ENCODE results near the gene RNU4-1. TPM values are rescaled to one million over a fixed set of nuclear protein-coding genes. Genes with fewer than 3 reads are reported as not detected.

The RNU4-1 gene
- total and polyA plus RNA-seq, 2 experiments from 2014 or later, result 6.0 TPM; not detected in 1

DNA sequence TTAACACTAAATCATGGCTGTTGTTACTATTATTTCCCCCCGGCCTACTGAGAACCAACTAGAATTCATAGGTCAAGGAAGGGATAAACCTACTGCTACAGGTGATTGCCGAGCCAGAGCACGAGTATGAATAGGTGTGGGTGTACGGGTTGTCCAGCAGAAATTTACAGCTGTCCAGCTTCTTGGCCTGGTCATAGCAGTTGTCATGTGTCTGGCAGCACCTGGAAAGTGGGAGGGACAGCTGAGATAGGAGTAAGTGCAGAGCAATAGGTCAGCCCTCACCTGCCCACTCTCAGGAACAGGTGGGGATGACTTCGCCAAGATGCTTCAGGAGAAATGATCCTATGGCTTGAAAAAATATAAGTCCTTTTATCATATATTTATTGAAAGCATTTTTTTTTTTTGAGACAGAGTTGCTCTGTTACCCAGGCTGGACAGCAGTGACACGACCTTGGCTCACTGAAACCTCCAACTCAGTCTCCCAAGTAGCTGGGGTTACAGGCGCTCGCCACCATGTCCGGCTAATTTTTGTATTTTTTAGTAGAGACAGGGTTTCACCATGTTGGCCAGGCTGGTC, 31.9 kb upstream of the RNU4-1 start:
- ATAC-seq, result no peak
- no peak overlapping the region for H3K4me3 Mint-ChIP-seq

More for the DNA sequence above, 31.9 kb upstream of the RNU4-1 start:
- Histone ChIP-seq H3K4me3 (no peak overlapping the region), H4K20me1 (replicated peaks; ENCODE audit: insufficient read depth) (no peaks in the 10 kb centered on the region), H3K27ac (ENCODE audit: low read depth) (no peak overlapping the region), H2AFZ (no peak overlapping the region), H3F3A (replicated peaks; ENCODE audit: low read depth) (no peaks in the 10 kb centered on the region), H3K4me2 (no peak overlapping the region), H3K36me3 (ENCODE audit: insufficient read depth) (no peaks in the 10 kb centered on the region), H3K79me2 (replicated peaks; ENCODE audit: insufficient read depth) (no peaks in the 10 kb centered on the region), H3K4me1 (ENCODE audit: insufficient read depth) (no peaks in the 10 kb centered on the region), H3K27me3 (ENCODE audit: insufficient read depth) (no peaks in the 10 kb centered on the region), H3K9me2 (ENCODE audit: insufficient read depth) (no peaks in the 10 kb centered on the region)
- Mint-ChIP-seq H3K36me3 (ENCODE audit: low read depth) (no peaks in the 10 kb centered on the region), H3K27me3 (ENCODE audit: insufficient read depth, low read depth, poor library complexity) (peaks cover 10% of the 10 kb centered on the region), H3K27ac (no peak overlapping the region), H3K9me3 (no peaks in the 10 kb centered on the region), H3K4me1 (peaks cover 4% of the 10 kb centered on the region; the same call in 2 of the 3 replicates)
- no peak for TF ChIP-seq EZH2 (IDR thresholded peaks at IDR 0.05; ENCODE audit: low read depth, unreplicated experiment)
- TF ChIP-seq POLR2AphosphoS5 (IDR thresholded peaks at IDR 0.05; ENCODE audit: low read depth), result no peak
- TF ChIP-seq CREB1 (CRISPR knock-in tag; IDR thresholded peaks at IDR 0.05; ENCODE audit: low read depth), result no peak
- TF ChIP-seq, protein P1, sequence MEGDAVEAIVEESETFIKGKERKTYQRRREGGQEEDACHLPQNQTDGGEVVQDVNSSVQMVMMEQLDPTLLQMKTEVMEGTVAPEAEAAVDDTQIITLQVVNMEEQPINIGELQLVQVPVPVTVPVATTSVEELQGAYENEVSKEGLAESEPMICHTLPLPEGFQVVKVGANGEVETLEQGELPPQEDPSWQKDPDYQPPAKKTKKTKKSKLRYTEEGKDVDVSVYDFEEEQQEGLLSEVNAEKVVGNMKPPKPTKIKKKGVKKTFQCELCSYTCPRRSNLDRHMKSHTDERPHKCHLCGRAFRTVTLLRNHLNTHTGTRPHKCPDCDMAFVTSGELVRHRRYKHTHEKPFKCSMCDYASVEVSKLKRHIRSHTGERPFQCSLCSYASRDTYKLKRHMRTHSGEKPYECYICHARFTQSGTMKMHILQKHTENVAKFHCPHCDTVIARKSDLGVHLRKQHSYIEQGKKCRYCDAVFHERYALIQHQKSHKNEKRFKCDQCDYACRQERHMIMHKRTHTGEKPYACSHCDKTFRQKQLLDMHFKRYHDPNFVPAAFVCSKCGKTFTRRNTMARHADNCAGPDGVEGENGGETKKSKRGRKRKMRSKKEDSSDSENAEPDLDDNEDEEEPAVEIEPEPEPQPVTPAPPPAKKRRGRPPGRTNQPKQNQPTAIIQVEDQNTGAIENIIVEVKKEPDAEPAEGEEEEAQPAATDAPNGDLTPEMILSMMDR (conservative IDR thresholded peaks at IDR 0.05; ENCODE audit: low read depth in 2 of 2), result no peak
- TF ChIP-seq, protein P2, sequence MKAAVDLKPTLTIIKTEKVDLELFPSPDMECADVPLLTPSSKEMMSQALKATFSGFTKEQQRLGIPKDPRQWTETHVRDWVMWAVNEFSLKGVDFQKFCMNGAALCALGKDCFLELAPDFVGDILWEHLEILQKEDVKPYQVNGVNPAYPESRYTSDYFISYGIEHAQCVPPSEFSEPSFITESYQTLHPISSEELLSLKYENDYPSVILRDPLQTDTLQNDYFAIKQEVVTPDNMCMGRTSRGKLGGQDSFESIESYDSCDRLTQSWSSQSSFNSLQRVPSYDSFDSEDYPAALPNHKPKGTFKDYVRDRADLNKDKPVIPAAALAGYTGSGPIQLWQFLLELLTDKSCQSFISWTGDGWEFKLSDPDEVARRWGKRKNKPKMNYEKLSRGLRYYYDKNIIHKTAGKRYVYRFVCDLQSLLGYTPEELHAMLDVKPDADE (IDR thresholded peaks at IDR 0.05), result no peak
- TF ChIP-seq JUNB (IDR thresholded peaks at IDR 0.05; ENCODE audit: unreplicated experiment), result no peak
- TF ChIP-seq ZNF114 (CRISPR knock-in tag; IDR thresholded peaks at IDR 0.05), result no peak
- TF ChIP-seq, protein P3, sequence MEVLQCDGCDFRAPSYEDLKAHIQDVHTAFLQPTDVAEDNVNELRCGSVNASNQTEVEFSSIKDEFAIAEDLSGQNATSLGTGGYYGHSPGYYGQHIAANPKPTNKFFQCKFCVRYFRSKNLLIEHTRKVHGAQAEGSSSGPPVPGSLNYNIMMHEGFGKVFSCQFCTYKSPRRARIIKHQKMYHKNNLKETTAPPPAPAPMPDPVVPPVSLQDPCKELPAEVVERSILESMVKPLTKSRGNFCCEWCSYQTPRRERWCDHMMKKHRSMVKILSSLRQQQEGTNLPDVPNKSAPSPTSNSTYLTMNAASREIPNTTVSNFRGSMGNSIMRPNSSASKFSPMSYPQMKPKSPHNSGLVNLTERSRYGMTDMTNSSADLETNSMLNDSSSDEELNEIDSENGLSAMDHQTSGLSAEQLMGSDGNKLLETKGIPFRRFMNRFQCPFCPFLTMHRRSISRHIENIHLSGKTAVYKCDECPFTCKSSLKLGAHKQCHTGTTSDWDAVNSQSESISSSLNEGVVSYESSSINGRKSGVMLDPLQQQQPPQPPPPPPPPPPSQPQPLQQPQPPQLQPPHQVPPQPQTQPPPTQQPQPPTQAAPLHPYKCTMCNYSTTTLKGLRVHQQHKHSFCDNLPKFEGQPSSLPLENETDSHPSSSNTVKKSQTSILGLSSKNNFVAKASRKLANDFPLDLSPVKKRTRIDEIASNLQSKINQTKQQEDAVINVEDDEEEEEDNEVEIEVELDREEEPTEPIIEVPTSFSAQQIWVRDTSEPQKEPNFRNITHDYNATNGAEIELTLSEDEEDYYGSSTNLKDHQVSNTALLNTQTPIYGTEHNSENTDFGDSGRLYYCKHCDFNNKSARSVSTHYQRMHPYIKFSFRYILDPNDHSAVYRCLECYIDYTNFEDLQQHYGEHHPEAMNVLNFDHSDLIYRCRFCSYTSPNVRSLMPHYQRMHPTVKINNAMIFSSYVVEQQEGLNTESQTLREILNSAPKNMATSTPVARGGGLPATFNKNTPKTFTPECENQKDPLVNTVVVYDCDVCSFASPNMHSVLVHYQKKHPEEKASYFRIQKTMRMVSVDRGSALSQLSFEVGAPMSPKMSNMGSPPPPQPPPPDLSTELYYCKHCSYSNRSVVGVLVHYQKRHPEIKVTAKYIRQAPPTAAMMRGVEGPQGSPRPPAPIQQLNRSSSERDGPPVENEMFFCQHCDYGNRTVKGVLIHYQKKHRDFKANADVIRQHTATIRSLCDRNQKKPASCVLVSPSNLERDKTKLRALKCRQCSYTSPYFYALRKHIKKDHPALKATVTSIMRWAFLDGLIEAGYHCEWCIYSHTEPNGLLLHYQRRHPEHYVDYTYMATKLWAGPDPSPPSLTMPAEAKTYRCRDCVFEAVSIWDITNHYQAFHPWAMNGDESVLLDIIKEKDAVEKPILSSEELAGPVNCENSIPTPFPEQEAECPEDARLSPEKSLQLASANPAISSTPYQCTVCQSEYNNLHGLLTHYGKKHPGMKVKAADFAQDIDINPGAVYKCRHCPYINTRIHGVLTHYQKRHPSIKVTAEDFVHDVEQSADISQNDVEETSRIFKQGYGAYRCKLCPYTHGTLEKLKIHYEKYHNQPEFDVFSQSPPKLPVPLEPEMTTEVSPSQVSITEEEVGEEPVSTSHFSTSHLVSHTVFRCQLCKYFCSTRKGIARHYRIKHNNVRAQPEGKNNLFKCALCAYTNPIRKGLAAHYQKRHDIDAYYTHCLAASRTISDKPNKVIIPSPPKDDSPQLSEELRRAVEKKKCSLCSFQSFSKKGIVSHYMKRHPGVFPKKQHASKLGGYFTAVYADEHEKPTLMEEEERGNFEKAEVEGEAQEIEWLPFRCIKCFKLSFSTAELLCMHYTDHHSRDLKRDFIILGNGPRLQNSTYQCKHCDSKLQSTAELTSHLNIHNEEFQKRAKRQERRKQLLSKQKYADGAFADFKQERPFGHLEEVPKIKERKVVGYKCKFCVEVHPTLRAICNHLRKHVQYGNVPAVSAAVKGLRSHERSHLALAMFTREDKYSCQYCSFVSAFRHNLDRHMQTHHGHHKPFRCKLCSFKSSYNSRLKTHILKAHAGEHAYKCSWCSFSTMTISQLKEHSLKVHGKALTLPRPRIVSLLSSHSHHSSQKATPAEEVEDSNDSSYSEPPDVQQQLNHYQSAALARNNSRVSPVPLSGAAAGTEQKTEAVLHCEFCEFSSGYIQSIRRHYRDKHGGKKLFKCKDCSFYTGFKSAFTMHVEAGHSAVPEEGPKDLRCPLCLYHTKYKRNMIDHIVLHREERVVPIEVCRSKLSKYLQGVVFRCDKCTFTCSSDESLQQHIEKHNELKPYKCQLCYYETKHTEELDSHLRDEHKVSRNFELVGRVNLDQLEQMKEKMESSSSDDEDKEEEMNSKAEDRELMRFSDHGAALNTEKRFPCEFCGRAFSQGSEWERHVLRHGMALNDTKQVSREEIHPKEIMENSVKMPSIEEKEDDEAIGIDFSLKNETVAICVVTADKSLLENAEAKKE (CRISPR knock-in tag; IDR thresholded peaks at IDR 0.05), result no peak
- no peak for TF ChIP-seq ZNF331 (CRISPR knock-in tag; IDR thresholded peaks at IDR 0.05; ENCODE audit: low read depth)
- no peak for TF ChIP-seq NANOG (IDR thresholded peaks at IDR 0.05; ENCODE audit: borderline replicate concordance)
- TF ChIP-seq STAT1 (IDR thresholded peaks at IDR 0.05; ENCODE audit: unreplicated experiment), result no peak
- TF ChIP-seq EZH2phosphoT487 (IDR thresholded peaks at IDR 0.05; ENCODE audit: unreplicated experiment), result no peak
- TF ChIP-seq, protein P4, sequence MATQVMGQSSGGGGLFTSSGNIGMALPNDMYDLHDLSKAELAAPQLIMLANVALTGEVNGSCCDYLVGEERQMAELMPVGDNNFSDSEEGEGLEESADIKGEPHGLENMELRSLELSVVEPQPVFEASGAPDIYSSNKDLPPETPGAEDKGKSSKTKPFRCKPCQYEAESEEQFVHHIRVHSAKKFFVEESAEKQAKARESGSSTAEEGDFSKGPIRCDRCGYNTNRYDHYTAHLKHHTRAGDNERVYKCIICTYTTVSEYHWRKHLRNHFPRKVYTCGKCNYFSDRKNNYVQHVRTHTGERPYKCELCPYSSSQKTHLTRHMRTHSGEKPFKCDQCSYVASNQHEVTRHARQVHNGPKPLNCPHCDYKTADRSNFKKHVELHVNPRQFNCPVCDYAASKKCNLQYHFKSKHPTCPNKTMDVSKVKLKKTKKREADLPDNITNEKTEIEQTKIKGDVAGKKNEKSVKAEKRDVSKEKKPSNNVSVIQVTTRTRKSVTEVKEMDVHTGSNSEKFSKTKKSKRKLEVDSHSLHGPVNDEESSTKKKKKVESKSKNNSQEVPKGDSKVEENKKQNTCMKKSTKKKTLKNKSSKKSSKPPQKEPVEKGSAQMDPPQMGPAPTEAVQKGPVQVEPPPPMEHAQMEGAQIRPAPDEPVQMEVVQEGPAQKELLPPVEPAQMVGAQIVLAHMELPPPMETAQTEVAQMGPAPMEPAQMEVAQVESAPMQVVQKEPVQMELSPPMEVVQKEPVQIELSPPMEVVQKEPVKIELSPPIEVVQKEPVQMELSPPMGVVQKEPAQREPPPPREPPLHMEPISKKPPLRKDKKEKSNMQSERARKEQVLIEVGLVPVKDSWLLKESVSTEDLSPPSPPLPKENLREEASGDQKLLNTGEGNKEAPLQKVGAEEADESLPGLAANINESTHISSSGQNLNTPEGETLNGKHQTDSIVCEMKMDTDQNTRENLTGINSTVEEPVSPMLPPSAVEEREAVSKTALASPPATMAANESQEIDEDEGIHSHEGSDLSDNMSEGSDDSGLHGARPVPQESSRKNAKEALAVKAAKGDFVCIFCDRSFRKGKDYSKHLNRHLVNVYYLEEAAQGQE (IDR thresholded peaks at IDR 0.05; ENCODE audit: unreplicated experiment), result no peak
- DNase-seq (ENCODE audit: low spot score), result no peak

All from GM23338 (cell line).